HUES48 (cell line): ENCODE data around the gene RAB29.

Experiments used
- H3K27ac ChIP-seq: one replicate; pipeline ENCODE4 v1.7.0; 2013; ENCODE audit warnings: low read depth, low read length, inconsistent platforms
- H3K27me3 ChIP-seq: 2 replicates; pipeline ENCODE4 v1.6.1; 2013; ENCODE audit warnings: mild to moderate bottlenecking, low read length; ENCODE audit not compliant: control insufficient read depth, insufficient read depth
- H3K36me3 ChIP-seq: 2 replicates; pipeline ENCODE4 v1.6.1; 2013; ENCODE audit warnings: low read length; ENCODE audit not compliant: control insufficient read depth, insufficient read depth
- H3K4me1 ChIP-seq: 2 replicates; pipeline ENCODE4 v1.6.1; 2013; ENCODE audit warnings: mild to moderate bottlenecking, low read length; ENCODE audit not compliant: control insufficient read depth, insufficient read depth
- H3K4me3 ChIP-seq: 2 replicates; pipeline ENCODE4 v1.5.1; 2013; ENCODE audit warnings: mild to moderate bottlenecking, low read depth, low read length
- H3K9ac ChIP-seq: 2 replicates; pipeline ENCODE4 v1.6.1; 2013; ENCODE audit warnings: mild to moderate bottlenecking, low read depth, low read length, moderate library complexity
- H3K9me3 ChIP-seq: 2 replicates; pipeline ENCODE4 v1.6.1; 2013; ENCODE audit warnings: low read length; ENCODE audit not compliant: control insufficient read depth, insufficient read depth

RAB29 gene

DNA sequence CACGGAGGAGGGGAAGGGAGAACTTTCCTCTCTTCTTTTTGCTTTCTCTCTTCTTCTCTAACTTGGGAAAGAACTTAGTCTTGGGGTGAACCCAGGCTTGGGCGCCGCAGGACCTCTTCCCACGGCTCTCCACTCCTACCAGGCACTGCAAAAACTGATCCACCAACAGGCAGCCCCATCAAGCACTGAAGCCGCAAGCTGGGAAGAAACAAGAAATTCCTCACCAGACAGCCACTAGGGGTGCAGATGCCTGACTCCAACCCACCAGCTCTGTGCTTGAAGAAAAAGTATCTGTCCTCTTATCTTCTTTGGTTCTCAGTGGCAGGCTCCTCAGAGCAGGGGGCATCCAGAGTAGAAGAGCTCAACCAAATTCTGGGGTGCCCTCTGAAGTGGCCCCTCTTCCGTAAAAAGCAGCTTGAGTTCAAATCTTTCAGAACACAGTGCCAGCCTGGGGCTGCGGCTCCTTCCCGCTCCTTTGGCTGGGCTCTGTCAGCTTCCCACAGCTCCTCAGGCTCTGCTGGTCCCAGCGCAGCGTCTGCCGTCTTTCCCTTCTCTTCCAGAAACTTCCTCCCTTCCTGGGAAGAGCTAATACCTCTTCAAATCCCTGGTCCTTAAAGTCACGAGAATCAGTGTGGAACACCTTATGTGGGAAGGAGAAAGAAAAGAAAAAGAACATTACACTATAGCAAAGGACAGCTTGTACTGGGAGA is 35.3 kb upstream of the RAB29 start:
- Histone ChIP-seq H3K27ac (no peak overlapping the region), H3K9me3 (no peaks in the 10 kb centered on the region), H3K4me3 (no peak overlapping the region), H3K4me1 (peaks cover 23% of the 10 kb centered on the region), H3K9ac (no peak overlapping the region), H3K36me3 (peaks cover 22% of the 10 kb centered on the region), H3K27me3 (peaks cover 12% of the 10 kb centered on the region)

DNA sequence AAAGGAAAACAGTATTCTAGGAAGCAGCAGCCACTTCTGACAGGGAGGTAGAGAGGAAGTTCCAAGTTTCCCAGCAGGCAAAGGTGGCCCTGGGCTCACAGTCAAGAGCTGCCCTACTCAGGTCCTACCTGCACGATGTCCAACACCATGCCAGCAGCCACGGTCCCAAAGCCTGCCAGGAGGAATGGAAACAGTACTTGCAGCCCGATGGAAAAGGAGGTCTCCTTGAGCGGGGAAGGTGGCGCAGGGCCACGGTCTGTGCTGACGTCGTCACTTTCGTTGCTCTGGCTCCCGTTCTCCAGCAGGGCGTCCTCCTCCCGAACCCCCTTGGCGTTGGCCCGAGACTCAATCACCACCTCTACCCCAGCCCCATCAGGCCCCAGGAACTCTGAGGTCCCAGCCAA is 34.7 kb upstream of the RAB29 start:
- Histone ChIP-seq H3K4me3 (no peak overlapping the region), H3K9me3 (no peaks in the 10 kb centered on the region), H3K27ac (no peak overlapping the region), H3K4me1 (peaks cover 23% of the 10 kb centered on the region), H3K27me3 (peaks cover 11% of the 10 kb centered on the region), H3K9ac (no peak overlapping the region), H3K36me3 (peaks cover 24% of the 10 kb centered on the region)

DNA sequence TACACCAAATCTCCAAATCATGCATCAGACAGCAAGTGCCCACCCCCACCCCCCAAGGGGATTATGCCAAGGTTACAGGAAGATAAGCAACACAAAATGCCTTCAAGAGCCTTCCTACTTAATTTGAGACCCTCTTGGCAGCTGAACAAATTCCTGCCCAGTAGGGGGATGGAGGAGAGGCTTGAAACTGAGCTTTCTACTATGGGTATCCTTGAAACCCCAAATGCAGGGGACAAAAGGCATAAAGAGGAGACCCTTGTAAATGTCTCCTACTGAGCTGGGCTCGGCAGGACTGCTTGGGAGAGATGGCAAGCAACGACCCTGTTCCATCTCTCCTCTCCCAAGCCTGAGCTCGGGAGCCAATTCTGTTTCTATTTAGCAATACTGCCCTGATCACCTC is 34.2 kb upstream of the RAB29 start:
- Histone ChIP-seq H3K36me3 (peaks cover 24% of the 10 kb centered on the region), H3K27ac (no peak overlapping the region), H3K4me1 (peaks cover 23% of the 10 kb centered on the region), H3K4me3 (no peak overlapping the region), H3K9ac (no peak overlapping the region), H3K27me3 (peaks cover 7% of the 10 kb centered on the region), H3K9me3 (no peaks in the 10 kb centered on the region)

DNA sequence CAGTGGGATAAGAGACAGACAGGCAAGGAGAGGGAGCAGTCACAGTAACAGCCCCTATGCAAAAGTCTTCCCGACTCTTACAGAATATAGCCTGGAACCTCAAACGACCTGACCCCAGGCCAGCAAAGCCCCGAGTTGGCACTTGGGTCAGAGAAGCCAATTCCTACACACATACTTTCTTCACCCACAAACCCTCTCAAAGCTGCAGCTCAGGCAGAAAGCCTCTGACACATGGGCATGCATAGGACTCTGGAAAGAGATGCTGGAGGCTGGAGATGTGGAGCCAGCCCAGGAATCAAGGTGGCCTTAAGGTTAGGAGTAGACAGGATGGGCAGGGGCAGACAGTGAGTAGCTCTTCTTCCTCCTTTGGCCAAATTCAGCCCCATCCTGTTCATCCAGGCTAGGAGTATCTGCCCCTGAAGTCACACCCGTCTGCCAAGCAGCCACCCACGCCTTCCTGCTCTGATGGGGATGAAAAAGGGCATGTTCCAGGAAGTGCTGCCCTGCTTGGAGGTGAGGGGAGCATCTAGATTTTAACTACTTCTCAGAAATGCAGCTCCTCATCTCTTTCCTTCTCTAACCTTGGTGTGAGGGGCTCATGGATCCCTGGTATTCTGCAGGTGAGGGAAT is 29.9 kb upstream of the RAB29 start:
- Histone ChIP-seq H3K4me1 (no peaks in the 10 kb centered on the region), H3K9me3 (no peaks in the 10 kb centered on the region), H3K9ac (no peak overlapping the region), H3K27ac (no peak overlapping the region), H3K36me3 (peaks cover 19% of the 10 kb centered on the region), H3K27me3 (no peaks in the 10 kb centered on the region), H3K4me3 (no peak overlapping the region)

DNA sequence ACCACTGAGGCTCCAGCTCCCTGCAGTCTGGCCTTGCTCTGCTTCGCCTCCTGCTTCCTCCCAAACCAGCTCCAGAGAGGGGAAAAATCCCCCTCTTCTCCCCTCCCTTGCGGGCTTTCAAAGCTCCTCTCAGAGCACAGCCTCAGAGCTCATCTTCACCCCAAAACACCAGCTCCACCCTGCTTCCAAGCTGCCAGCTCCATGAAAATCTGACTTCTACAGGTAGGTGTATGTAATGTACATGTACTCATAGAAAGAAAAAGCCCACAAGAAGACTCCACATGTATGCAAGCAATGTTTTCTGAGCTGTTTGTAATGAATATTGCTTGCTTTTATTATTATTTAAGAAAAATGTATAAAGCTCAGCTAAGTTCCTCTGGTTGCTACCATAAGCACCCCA is 29.3 kb upstream of the RAB29 start:
- Histone ChIP-seq H3K9me3 (no peaks in the 10 kb centered on the region), H3K4me1 (no peaks in the 10 kb centered on the region), H3K4me3 (no peak overlapping the region), H3K27me3 (no peaks in the 10 kb centered on the region), H3K27ac (no peak overlapping the region), H3K9ac (no peak overlapping the region), H3K36me3 (peaks cover 19% of the 10 kb centered on the region; the same call in 1 of the 2 replicates)

DNA sequence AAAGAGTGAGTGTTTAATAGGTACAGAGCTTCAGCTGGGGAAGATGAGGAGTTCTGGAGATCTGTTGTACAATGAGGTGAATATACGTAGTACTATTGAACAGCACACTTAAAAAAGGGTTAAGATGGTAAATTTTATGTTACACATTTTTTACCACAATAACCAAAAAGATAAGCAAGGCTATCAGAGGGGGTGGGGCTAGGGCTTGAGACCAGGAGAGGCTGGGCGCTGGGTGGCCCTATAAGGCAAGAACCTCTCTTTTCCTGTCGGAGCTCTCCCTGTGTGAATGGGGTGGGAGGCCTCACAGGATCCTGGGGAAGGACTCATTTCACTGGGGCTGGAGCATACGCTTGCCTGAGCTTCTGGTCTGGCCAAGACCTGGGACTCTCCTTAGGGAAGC is 28.7 kb upstream of the RAB29 start:
- Histone ChIP-seq H3K4me1 (no peaks in the 10 kb centered on the region), H3K36me3 (peaks cover 20% of the 10 kb centered on the region), H3K27me3 (no peaks in the 10 kb centered on the region), H3K9ac (no peak overlapping the region), H3K27ac (no peak overlapping the region), H3K4me3 (no peak overlapping the region), H3K9me3 (no peaks in the 10 kb centered on the region)

DNA sequence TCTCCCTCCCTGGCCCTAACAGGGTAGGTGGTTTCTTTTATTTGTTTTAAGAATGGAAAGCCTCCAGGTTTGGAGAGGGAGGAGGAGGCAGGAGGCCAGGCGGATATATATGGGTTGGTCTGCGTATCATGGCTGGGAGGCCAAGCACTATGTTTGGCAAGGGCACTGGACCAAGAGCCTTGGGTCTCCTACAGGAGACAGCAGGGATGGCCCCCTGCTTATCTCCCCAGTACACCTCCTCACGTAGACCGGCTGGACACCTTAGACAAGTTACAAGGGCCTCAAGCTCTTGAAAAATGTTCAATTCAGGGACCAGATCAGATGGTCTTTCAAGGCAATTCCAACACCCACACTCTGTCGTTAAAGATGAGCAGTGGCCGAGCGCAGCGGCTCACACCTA is 26.8 kb upstream of the RAB29 start:
- Histone ChIP-seq H3K27me3 (no peaks in the 10 kb centered on the region), H3K4me3 (no peak overlapping the region), H3K9ac (no peak overlapping the region), H3K4me1 (no peaks in the 10 kb centered on the region), H3K9me3 (no peaks in the 10 kb centered on the region), H3K36me3 (peaks cover 35% of the 10 kb centered on the region), H3K27ac (no peak overlapping the region)

DNA sequence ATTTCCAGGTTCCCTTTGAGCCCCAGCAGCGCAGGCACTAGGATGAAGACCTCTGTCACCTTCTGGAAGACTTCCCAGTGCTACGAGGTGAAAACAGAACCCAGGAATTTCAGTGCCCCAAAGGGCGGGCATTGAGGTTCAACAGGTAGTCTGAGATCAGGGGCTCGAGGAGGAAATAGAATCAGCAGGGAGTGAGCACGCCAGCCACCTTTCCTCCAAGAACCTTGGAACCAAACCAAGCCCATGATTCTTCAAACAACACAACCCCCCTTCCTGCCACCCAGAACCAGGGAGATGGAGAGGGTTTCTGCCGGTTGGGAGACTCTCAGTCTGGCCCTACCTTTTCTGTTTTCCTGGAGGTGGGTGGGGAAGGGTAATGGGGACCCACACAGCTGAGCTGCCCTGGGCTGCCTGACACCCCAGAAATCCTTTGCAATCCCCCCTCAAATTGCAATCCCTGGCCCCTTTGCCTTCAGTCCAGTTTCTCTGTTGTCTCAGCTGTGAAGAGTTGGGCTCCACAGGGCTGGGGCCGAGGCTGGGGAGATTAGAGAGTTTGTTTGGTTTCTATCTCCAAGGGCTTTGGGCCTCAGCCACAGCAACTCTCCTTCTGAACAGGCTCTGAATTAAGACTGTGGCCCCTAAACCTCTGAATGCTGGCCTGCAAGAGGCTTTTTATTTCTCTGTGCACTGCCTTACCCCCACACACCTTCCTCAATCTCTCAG is 25.9 kb upstream of the RAB29 start:
- no peak overlapping the region for H3K9ac ChIP-seq
- H3K36me3 ChIP-seq: peaks cover 44% of the 10 kb centered on the region
- no peaks in the 10 kb centered on the region for H3K27me3 ChIP-seq
- no peak overlapping the region for H3K27ac ChIP-seq
- H3K4me1 ChIP-seq: no peaks in the 10 kb centered on the region
- H3K9me3 ChIP-seq: no peaks in the 10 kb centered on the region
- H3K4me3 ChIP-seq: no peak overlapping the region

DNA sequence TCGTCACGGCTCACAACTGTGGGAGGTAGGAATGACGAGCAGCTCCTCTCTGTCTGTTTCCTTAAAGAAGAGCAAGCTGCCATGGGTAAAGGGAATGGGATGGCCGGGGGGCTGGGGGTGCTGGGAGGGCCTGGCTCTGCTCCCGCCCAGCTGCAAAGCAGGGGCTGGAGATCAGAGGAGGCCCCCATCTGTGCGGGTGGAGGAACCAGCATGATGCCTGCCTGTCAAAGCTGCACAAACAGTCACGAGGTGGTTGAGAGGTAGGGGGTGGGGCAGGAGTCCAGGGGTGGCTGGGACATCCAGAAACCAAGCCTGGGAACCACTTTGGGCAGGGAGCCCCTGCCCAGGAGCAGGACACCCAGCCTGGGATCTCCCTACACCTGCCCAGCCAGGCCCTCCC is 25.1 kb upstream of the RAB29 start:
- Histone ChIP-seq H3K27me3 (no peaks in the 10 kb centered on the region), H3K36me3 (peaks cover 49% of the 10 kb centered on the region), H3K27ac (no peak overlapping the region), H3K4me1 (no peaks in the 10 kb centered on the region), H3K4me3 (no peak overlapping the region), H3K9ac (no peak overlapping the region), H3K9me3 (no peaks in the 10 kb centered on the region)

DNA sequence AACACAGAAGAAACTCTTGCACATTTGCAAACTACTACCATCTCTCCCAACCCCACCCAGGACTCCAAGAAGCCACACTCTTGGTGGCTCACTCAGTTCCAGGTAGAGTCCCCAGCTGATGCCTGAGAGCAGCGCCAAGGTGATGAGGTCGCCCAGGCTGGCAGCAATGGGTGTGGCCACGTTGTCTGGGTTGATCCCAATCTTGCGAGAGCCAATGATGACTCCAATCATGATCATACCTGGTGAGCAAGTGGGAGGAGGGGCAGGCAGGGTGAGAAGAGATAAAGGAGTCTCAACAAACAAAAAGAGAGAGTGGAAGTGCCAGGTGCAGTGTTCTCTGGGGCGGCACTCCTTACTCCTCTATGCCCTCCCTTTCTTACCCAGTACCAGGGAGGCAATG is 23.3 kb upstream of the RAB29 start:
- Histone ChIP-seq H3K9me3 (no peaks in the 10 kb centered on the region), H3K36me3 (peaks cover 67% of the 10 kb centered on the region), H3K4me1 (no peaks in the 10 kb centered on the region), H3K27ac (no peak overlapping the region), H3K9ac (no peak overlapping the region), H3K4me3 (no peak overlapping the region), H3K27me3 (no peaks in the 10 kb centered on the region)

DNA sequence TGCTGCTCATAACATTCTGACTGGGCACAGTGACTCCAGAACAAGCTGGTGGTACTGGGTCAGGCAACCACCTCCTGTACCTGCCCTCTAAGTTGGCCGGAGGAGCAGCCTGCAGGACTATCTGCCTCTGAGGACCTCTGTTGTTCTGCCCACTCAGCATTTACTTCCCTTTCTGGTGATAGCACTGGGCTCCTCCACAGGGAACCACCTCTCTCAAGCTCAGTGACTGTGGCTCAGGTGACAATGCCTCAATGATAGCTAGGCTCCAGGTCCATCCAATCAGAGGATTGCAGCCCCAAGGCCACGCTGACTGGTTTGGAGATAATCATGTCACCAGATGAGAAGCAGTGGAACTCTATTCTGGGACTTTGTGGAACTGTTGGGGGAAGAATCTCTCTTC is 21.9 kb upstream of the RAB29 start:
- H3K27ac ChIP-seq: no peak overlapping the region
- H3K4me1 ChIP-seq: 0 out of 2 replicates have a peak, but pooled peaks cover 5% of the 10 kb centered on the region
- H3K9me3 ChIP-seq: no peaks in the 10 kb centered on the region
- H3K9ac ChIP-seq: no peak overlapping the region
- no peaks in the 10 kb centered on the region for H3K27me3 ChIP-seq
- no peak overlapping the region for H3K4me3 ChIP-seq
- H3K36me3 ChIP-seq: peaks cover 81% of the 10 kb centered on the region
